Fibroblast of lung (primary cell): ENCODE results near the gene TFAP2C. TPM values are rescaled to one million over a fixed set of nuclear protein-coding genes. Genes with fewer than 3 reads are reported as not detected.

Source experiments
- DNase-seq, 2 donors: peaks; one replicate each; pipeline versions ENCODE4 v3.0.0 to v3.0.0-alpha.2; 2010; ENCODE audit warnings: low read depth in 2 of 2
- H2AFZ ChIP-seq: 2 replicates; pipeline ENCODE4 v1.5.1; 2012; ENCODE audit warnings: low read length, control low read depth, inconsistent platforms
- H3K27ac ChIP-seq: 2 replicates; pipeline ENCODE4 v1.5.1; 2011; ENCODE audit warnings: low read length, control low read depth; ENCODE audit not compliant: insufficient read depth
- H3K27me3 ChIP-seq: 2 replicates; pipeline ENCODE4 v1.5.1; 2011; ENCODE audit warnings: mild to moderate bottlenecking, low read length; ENCODE audit not compliant: control insufficient read depth, insufficient read depth
- H3K36me3 ChIP-seq: 2 replicates; pipeline ENCODE4 v1.5.1; 2011; ENCODE audit warnings: low read length; ENCODE audit not compliant: control insufficient read depth, insufficient read depth
- H3K4me1 ChIP-seq: 2 replicates; pipeline ENCODE4 v1.5.1; 2011; ENCODE audit warnings: low read length; ENCODE audit not compliant: control insufficient read depth, insufficient read depth; ENCODE audit errors: extremely low read depth
- H3K4me2 ChIP-seq: 2 replicates; pipeline ENCODE4 v1.5.1; 2011; ENCODE audit warnings: low read length, control low read depth; ENCODE audit not compliant: insufficient read depth; ENCODE audit errors: extremely low read depth
- H3K4me3 ChIP-seq, 4 experiments: fragments of 200-600 bp in 1 of 4; sonication (generic) in 1 of 4; replicated peaks in 1 of 4; 2 replicates each; pipeline ENCODE4 v1.5.1; 2011 to 2016; ENCODE audit warnings: low read length in 4 of 4, low read depth in 3 of 4, mild to moderate bottlenecking in 3 of 4, control low read depth in 2 of 4, inconsistent platforms in 1 of 4, mixed read lengths in 1 of 4; ENCODE audit not compliant: insufficient read depth in 1 of 4; ENCODE audit errors: control extremely low read depth in 1 of 4
- H3K79me2 ChIP-seq: 2 replicates; pipeline ENCODE4 v1.5.1; 2012; ENCODE audit warnings: mild to moderate bottlenecking, low read length, inconsistent platforms; ENCODE audit not compliant: control insufficient read depth, insufficient read depth
- H3K9ac ChIP-seq: 2 replicates; pipeline ENCODE4 v1.5.1; 2011; ENCODE audit warnings: mild to moderate bottlenecking, low read length, control low read depth; ENCODE audit not compliant: insufficient read depth
- H3K9me3 ChIP-seq: 2 replicates; pipeline ENCODE4 v1.5.1; 2012; ENCODE audit warnings: low read depth, low read length; ENCODE audit not compliant: control insufficient read depth, insufficient read depth
- H4K20me1 ChIP-seq: 2 replicates; pipeline ENCODE4 v1.5.1; 2011; ENCODE audit warnings: low read length; ENCODE audit not compliant: control insufficient read depth, insufficient read depth; ENCODE audit errors: extremely low read depth
- CTCF ChIP-seq, 2 donors: IDR thresholded peaks in 1 of 2; conservative IDR thresholded peaks in 1 of 2; 1 replicate in 1 of 2; 2 replicates in 1 of 2; pipeline ENCODE4 v1.5.1; 2011 to 2012; ENCODE audit warnings: low read length in 2 of 2, control low read depth in 1 of 2, inconsistent platforms in 1 of 2, low read depth in 1 of 2, mild to moderate bottlenecking in 1 of 2
- EZH2 ChIP-seq: IDR thresholded peaks from 2 replicates; pipeline ENCODE4 v1.5.1; 2012; ENCODE audit warnings: low read length, control low read depth, mild to moderate bottlenecking; ENCODE audit errors: missing control alignments
- polyA plus RNA-seq, 2 donors: library from polyadenylated mRNA; depleted of rRNA in 1 of 2; stranded (reverse) in 1 of 2; unstranded in 1 of 2; fragments of >200 nt; gene quantifications; 2 replicates each; pipeline ENCODE4 v1.2.1, GENCODE V29; 2011 to 2012; ENCODE audit warnings: missing spikeins in 1 of 2
- total RNA-seq: library from RNA; depleted of rRNA; stranded (reverse); fragments of >200 nt; gene quantifications from 2 replicates; pipeline ENCODE4 v1.2.1, GENCODE V29; 2014

The TFAP2C gene
- total and polyA plus RNA-seq, 2 donors (not counting 1 experiment from before 2014, with no cell fraction given): 0.39 TPM; not detected in 1

- peaks cover 58% of the 10 kb centered on the region for H3K27me3 ChIP-seq
- no peaks in the 10 kb centered on the region for H3K79me2 ChIP-seq
- no peak overlapping the region for H3K9ac ChIP-seq
- no peaks in the 10 kb centered on the region for H3K4me1 ChIP-seq
- H3K36me3 ChIP-seq: no peaks in the 10 kb centered on the region
- no peak for TF ChIP-seq CTCF (conservative IDR thresholded peaks at IDR 0.05 in 1 of 2, IDR thresholded peaks at IDR 0.05 in 1 of 2; ENCODE audit: low read depth in 1 of 2, low read length in 2 of 2)
- peak; percentile 48 for TF ChIP-seq EZH2
- H2AFZ ChIP-seq: no peak overlapping the region
- DNase-seq: no peak
- H3K27ac ChIP-seq: no peak overlapping the region
- H4K20me1 ChIP-seq: no peaks in the 10 kb centered on the region
- no peak overlapping the region for H3K4me3 ChIP-seq
- H3K4me2 ChIP-seq: no peak overlapping the region
- H3K9me3 ChIP-seq: no peaks in the 10 kb centered on the region
Measured at GRCh38 chr20:56624786-56625681, 4.1 kb upstream of the TFAP2C start.

- DNase-seq: no peak
- no peak overlapping the region for H3K4me2 ChIP-seq
- peaks cover 61% of the 10 kb centered on the region for H3K27me3 ChIP-seq
Measured at GRCh38 chr20:56625837-56626236, 3.3 kb upstream of the TFAP2C start.

More at GRCh38 chr20:56625837-56626236, 3.3 kb upstream of the TFAP2C start:
- Histone ChIP-seq H4K20me1 (no peaks in the 10 kb centered on the region), H3K79me2 (no peaks in the 10 kb centered on the region), H3K36me3 (no peaks in the 10 kb centered on the region), H3K4me1 (no peaks in the 10 kb centered on the region), H3K27ac (no peak overlapping the region), H3K9ac (no peak overlapping the region), H2AFZ (no peak overlapping the region), H3K9me3 (no peaks in the 10 kb centered on the region), H3K4me3 (no peak overlapping the region)
- no peak for TF ChIP-seq CTCF (conservative IDR thresholded peaks at IDR 0.05 in 1 of 2, IDR thresholded peaks at IDR 0.05 in 1 of 2; ENCODE audit: low read depth in 1 of 2, low read length in 2 of 2)
- TF ChIP-seq EZH2: no peak
